H1 (cell line): ENCODE results near the gene BRPF3. TPM values are rescaled to one million over a fixed set of nuclear protein-coding genes. Genes with fewer than 3 reads are reported as not detected.

Experiments used
- CTCF ChIA-PET: fragments of 300-600 bp; sonication (Branson Sonifier 250); formaldehyde crosslinking; loops from one replicate; lab custom pipeline; 2021; ENCODE audit not compliant: partially characterized antibody; lab: Charles Lee
- POLR2A ChIA-PET: fragments of 300-600 bp; sonication (Branson Sonifier 250); formaldehyde crosslinking; loops from one replicate; lab custom pipeline; 2021; ENCODE audit warnings: inconsistent platforms; ENCODE audit not compliant: partially characterized antibody; lab: Charles Lee
- DNase-seq, 2 experiments: peaks; one replicate each; pipeline versions ENCODE4 v3.0.0 to v3.0.0-alpha.2; 2010 to 2022; ENCODE audit warnings: low spot score in 2 of 2, low read depth in 1 of 2, mixed read lengths in 1 of 2
- FAIRE-seq: peaks from 2 replicates; lab custom pipeline; 2011; peaks lifted over from hg19 to GRCh38; lab: Jason Lieb, UNC
- H2AFZ ChIP-seq: 2 replicates; pipeline ENCODE4 v1.8.1; 2012; ENCODE audit warnings: low read length, inconsistent platforms
- H2AK5ac ChIP-seq: 2 replicates; pipeline ENCODE4 v1.6.1; 2013; ENCODE audit warnings: low read depth, low read length
- H2BK120ac ChIP-seq: replicated peaks from 2 replicates; pipeline ENCODE3; 2013; ENCODE audit warnings: low read depth, low read length, inconsistent platforms
- H2BK12ac ChIP-seq: 2 replicates; pipeline ENCODE4 v1.6.1; 2013; ENCODE audit warnings: low read depth, low read length
- H2BK15ac ChIP-seq: 2 replicates; pipeline ENCODE4 v1.6.1; 2013; ENCODE audit warnings: low read length
- H2BK20ac ChIP-seq: 2 replicates; pipeline ENCODE4 v1.6.1; 2013; ENCODE audit warnings: low read length
- H2BK5ac ChIP-seq: 2 replicates; pipeline ENCODE4 v1.6.1; 2013; ENCODE audit warnings: low read depth, low read length
- H3K14ac ChIP-seq: 2 replicates; pipeline ENCODE4 v1.6.1; 2013; ENCODE audit warnings: inconsistent platforms; ENCODE audit not compliant: insufficient read length
- H3K18ac ChIP-seq: 2 replicates; pipeline ENCODE4 v1.6.1; 2013; ENCODE audit warnings: low read length; ENCODE audit errors: extremely low read depth
- H3K23ac ChIP-seq: 2 replicates; pipeline ENCODE4 v1.6.1; 2013; ENCODE audit warnings: inconsistent platforms; ENCODE audit not compliant: insufficient read length
- H3K23me2 ChIP-seq: 2 replicates; pipeline ENCODE4 v1.6.1; 2013; ENCODE audit warnings: low read depth, low read length
- H3K27ac ChIP-seq: 2 replicates; pipeline ENCODE4 v1.6.1; 2011; ENCODE audit warnings: low read depth, low read length, inconsistent platforms
- H3K27me3 ChIP-seq, 4 experiments: replicated peaks in 1 of 4; 1 replicate in 1 of 4; 2 replicates in 3 of 4; pipeline versions ENCODE4 v1.6.1 to v1.8.1; 2011 to 2013; ENCODE audit warnings: low read length in 3 of 4, mild to moderate bottlenecking in 3 of 4, inconsistent platforms in 2 of 4, mixed read lengths in 2 of 4, moderate library complexity in 1 of 4; ENCODE audit not compliant: control insufficient read depth in 3 of 4, insufficient read depth in 3 of 4; ENCODE audit errors: extremely low read depth in 1 of 4
- H3K36me3 ChIP-seq, 4 experiments: 2 replicates each; pipeline versions ENCODE4 v1.6.1 to v1.8.1; 2011 to 2013; ENCODE audit warnings: mild to moderate bottlenecking in 4 of 4, low read length in 3 of 4, moderate library complexity in 2 of 4, control low read depth in 1 of 4, inconsistent platforms in 1 of 4; ENCODE audit not compliant: insufficient read depth in 4 of 4, control insufficient read depth in 2 of 4
- H3K4ac ChIP-seq: replicated peaks from 2 replicates; pipeline ENCODE3; 2013; ENCODE audit warnings: low read length, low read depth, mixed read lengths, inconsistent platforms; ENCODE audit not compliant: insufficient read length
- H3K4me1 ChIP-seq, 4 experiments: replicated peaks in 1 of 4; 1 replicate in 1 of 4; 2 replicates in 3 of 4; pipeline versions ENCODE4 v1.6.1 to v1.8.1; 2011 to 2013; ENCODE audit warnings: low read length in 3 of 4, inconsistent platforms in 2 of 4, mixed read lengths in 1 of 4; ENCODE audit not compliant: insufficient read depth in 4 of 4, control insufficient read depth in 3 of 4
- H3K4me2 ChIP-seq, 2 experiments: 2 replicates each; pipeline versions ENCODE4 v1.6.1 to v1.8.1; 2011 to 2013; ENCODE audit warnings: low read depth in 2 of 2, low read length in 2 of 2, control low read depth in 1 of 2, inconsistent platforms in 1 of 2, mild to moderate bottlenecking in 1 of 2; ENCODE audit not compliant: insufficient read depth in 1 of 2
- H3K4me3 ChIP-seq, 4 experiments: fragments of 200-600, 300-600 bp in 1 of 4; sonication (generic), shearing (Covaris generic), sonication (Bioruptor Twin) in 1 of 4; 2 replicates each; pipeline versions ENCODE4 v1.5.1 to v1.8.1; 2011 to 2016; ENCODE audit warnings: low read length in 4 of 4, low read depth in 3 of 4, control low read depth in 2 of 4, inconsistent platforms in 2 of 4, mild to moderate bottlenecking in 2 of 4, mixed read lengths in 1 of 4, moderate library complexity in 1 of 4; ENCODE audit not compliant: insufficient read depth in 2 of 4; ENCODE audit errors: extremely low read depth in 1 of 4
- H3K56ac ChIP-seq: replicated peaks from 2 replicates; pipeline ENCODE3; 2013; ENCODE audit warnings: low read depth, mild to moderate bottlenecking, mixed read lengths, low read length, inconsistent platforms; ENCODE audit not compliant: insufficient read length
- H3K79me1 ChIP-seq: 2 replicates; pipeline ENCODE4 v1.6.1; 2013; ENCODE audit warnings: low read depth, low read length, control low read depth
- H3K79me2 ChIP-seq, 2 experiments: 2 replicates each; pipeline versions ENCODE4 v1.6.1 to v1.8.1; 2012 to 2013; ENCODE audit warnings: low read length in 2 of 2, mild to moderate bottlenecking in 2 of 2, inconsistent platforms in 1 of 2; ENCODE audit not compliant: insufficient read depth in 2 of 2, control insufficient read depth in 1 of 2
- H3K9ac ChIP-seq, 4 experiments: replicated peaks in 1 of 4; 1 replicate in 1 of 4; 2 replicates in 3 of 4; pipeline versions ENCODE4 v1.6.1 to v1.8.1; 2011 to 2013; ENCODE audit warnings: low read depth in 3 of 4, low read length in 3 of 4, control low read depth in 2 of 4, mild to moderate bottlenecking in 2 of 4, moderate library complexity in 2 of 4, inconsistent platforms in 1 of 4; ENCODE audit errors: extremely low read depth in 1 of 4
- H3K9me3 ChIP-seq, 2 experiments: 2 replicates each; pipeline versions ENCODE4 v1.6.1 to v1.8.1; 2012 to 2013; ENCODE audit warnings: mild to moderate bottlenecking in 2 of 2, moderate library complexity in 2 of 2, control low read depth in 1 of 2, inconsistent platforms in 1 of 2, low read depth in 1 of 2, low read length in 1 of 2, mixed read lengths in 1 of 2; ENCODE audit not compliant: insufficient read depth in 2 of 2
- H4K20me1 ChIP-seq, 2 experiments: replicated peaks in 1 of 2; 2 replicates each; pipeline versions ENCODE3 to v1.8.1; 2011 to 2013; ENCODE audit warnings: inconsistent platforms in 2 of 2, low read length in 2 of 2, mild to moderate bottlenecking in 1 of 2; ENCODE audit not compliant: insufficient read depth in 2 of 2, control insufficient read depth in 1 of 2
- H4K5ac ChIP-seq: 2 replicates; pipeline ENCODE4 v1.6.1; 2013; ENCODE audit warnings: low read length, low read depth, mixed read lengths, inconsistent platforms; ENCODE audit not compliant: insufficient read length
- H4K8ac ChIP-seq: 2 replicates; pipeline ENCODE4 v1.8.0; 2013; ENCODE audit warnings: mild to moderate bottlenecking, moderate library complexity, low read length, inconsistent platforms; ENCODE audit not compliant: insufficient read depth; ENCODE audit errors: extremely low read depth
- H4K91ac ChIP-seq: replicated peaks from 2 replicates; pipeline ENCODE3; 2013; ENCODE audit warnings: low read length, mixed read lengths, inconsistent platforms; ENCODE audit not compliant: insufficient read length
- BCL11A ChIP-seq, 2 experiments: IDR thresholded peaks; one replicate each; pipeline ENCODE4 v1.6.1; 2011; ENCODE audit warnings: low read depth in 2 of 2, low read length in 2 of 2, mild to moderate bottlenecking in 2 of 2
- BRCA1 ChIP-seq: IDR thresholded peaks from 2 replicates; pipeline ENCODE4 v1.6.1; 2012; ENCODE audit warnings: low read depth, low read length, improper control_type of control experiment
- CBX5 ChIP-seq: fragments of 300-800, 300-1000 bp; sonication (generic); IDR thresholded peaks from 2 replicates; pipeline ENCODE4 v1.7.1; 2016; ENCODE audit warnings: antibody characterized with exemption, low read length, low read depth
- CHD2 ChIP-seq: IDR thresholded peaks from 2 replicates; pipeline ENCODE4 v1.6.1; 2012; ENCODE audit warnings: low read length, improper control_type of control experiment
- EZH2 ChIP-seq: fragments of 200-600 bp; sonication (generic); IDR thresholded peaks from 2 replicates; pipeline ENCODE4 v1.7.1; 2012; ENCODE audit warnings: low read depth, mild to moderate bottlenecking, moderate library complexity, low read length, inconsistent platforms; ENCODE audit not compliant: severe bottlenecking
- JUND ChIP-seq: IDR thresholded peaks from 2 replicates; pipeline ENCODE4 v1.6.1; 2011; ENCODE audit warnings: mild to moderate bottlenecking, improper control_type of control experiment, low read length
- KDM1A ChIP-seq: fragments of 200-600, 300-600 bp; sonication (generic); IDR thresholded peaks from 2 replicates; pipeline ENCODE4 v1.7.1; 2016; ENCODE audit warnings: mild to moderate bottlenecking, low read length, borderline replicate concordance
- KDM4A ChIP-seq: IDR thresholded peaks from one replicate; pipeline ENCODE4 v1.7.1; 2012; ENCODE audit warnings: low read depth, mild to moderate bottlenecking, moderate library complexity, low read length, inconsistent platforms; ENCODE audit not compliant: severe bottlenecking
- KDM5A ChIP-seq: fragments of 200-600 bp; IDR thresholded peaks from 2 replicates; pipeline ENCODE4 v1.7.1; 2012; ENCODE audit warnings: mild to moderate bottlenecking, low read length, inconsistent platforms, mixed read lengths
- NANOG ChIP-seq: IDR thresholded peaks from 2 replicates; pipeline ENCODE4 v1.6.1; 2011; ENCODE audit warnings: low read length, low read depth, mild to moderate bottlenecking, inconsistent platforms; ENCODE audit not compliant: insufficient read depth, poor library complexity, severe bottlenecking
- RXRA ChIP-seq: IDR thresholded peaks from 2 replicates; pipeline ENCODE4 v1.6.1; 2011; ENCODE audit warnings: low read depth, mild to moderate bottlenecking, low read length, moderate library complexity; ENCODE audit not compliant: insufficient read depth
- SIRT6 ChIP-seq: IDR thresholded peaks from one replicate; pipeline ENCODE4 v1.7.1; 2012; ENCODE audit warnings: low read length, inconsistent platforms
- SP1 ChIP-seq: IDR thresholded peaks from 2 replicates; pipeline ENCODE4 v1.6.1; 2011; ENCODE audit warnings: low read depth, low read length
- WGBS, 2 experiments: shearing (Covaris generic) in 1 of 2; methylation state at CpG; one replicate each; pipeline versions ENCODE4 v1.1.6 to v1.1.7; 2013 to 2015; ENCODE audit warnings: low lambda C conversion rate in 2 of 2, mixed read lengths in 2 of 2, inconsistent platforms in 1 of 2, low coverage in 1 of 2, missing lambda C conversion rate in 1 of 2; ENCODE audit not compliant: insufficient replicate concordance in 2 of 2, insufficient coverage in 1 of 2, insufficient read length in 1 of 2; ENCODE audit errors: extremely low coverage in 1 of 2, missing lambda C conversion rate in 1 of 2; 5-methylcytosine and 5-hydroxymethylcytosine counted together
- polyA plus RNA-seq, 7 experiments: library from polyadenylated mRNA; depleted of rRNA in 3 of 7; stranded (reverse) in 5 of 7; unstranded in 2 of 7; fragments of >200 nt in 5 of 7; fragments of 200-250 nt in 2 of 7; gene quantifications; 1 replicate in 5 of 7; 2 replicates in 1 of 7; 4 replicates in 1 of 7; pipeline versions ENCODE4 v1.2.1 to v1.2.3, GENCODE V29; 2011 to 2013; ENCODE audit warnings: missing spikeins in 2 of 7, mixed read lengths in 2 of 7
- total RNA-seq: library from RNA; stranded (reverse); fragmentation: NEBNext Ultra II Directional; extraction: Animal tissue kit (Norgen Biotek cat#: 25700); gene quantifications from 2 replicates; pipeline ENCODE4 v1.2.1, GENCODE V29; 2021
- TF ChIP-seq, protein P1 (sequence below): IDR thresholded peaks from 2 replicates; pipeline ENCODE4 v1.6.1; 2011; ENCODE audit warnings: low read length, improper control_type of control experiment

BRPF3 gene
- total and polyA plus RNA-seq, 2 of the 8 experiments (the other 6 are each of a cell fraction or from before 2014, with no cell fraction given) = 26.0 to 37.5 TPM

DNA sequence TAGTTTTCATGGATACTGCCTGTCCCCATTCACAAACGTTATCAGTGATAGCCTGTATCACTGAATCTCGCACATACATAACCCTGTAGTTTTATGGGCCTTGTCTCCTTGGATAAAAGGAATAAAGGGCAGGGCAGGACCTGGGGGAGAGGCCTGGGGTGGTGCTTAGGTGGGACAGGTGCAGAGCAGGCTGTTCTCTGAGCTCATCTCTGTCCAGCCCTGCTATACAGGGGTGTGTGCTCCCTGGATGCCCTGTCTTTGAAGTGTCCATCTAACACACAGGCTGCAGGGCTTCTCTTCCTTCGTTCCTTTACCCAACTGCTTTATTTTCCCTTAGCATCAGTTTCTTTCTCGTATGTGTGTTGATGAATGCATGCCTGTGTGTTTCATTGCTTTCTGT lies 26.4 kb downstream of the BRPF3 start:
- Histone ChIP-seq H3K4me3 (no peak overlapping the region), H3K9ac (no peak overlapping the region), H3K9me3 (no peaks in the 10 kb centered on the region), H3K23ac (no peak overlapping the region), H3K79me1 (peaks cover 3% of the 10 kb centered on the region; the same call in 1 of the 2 replicates), H3K27me3 (no peaks in the 10 kb centered on the region), H3K14ac (no peak overlapping the region), H3K4me2 (no peak overlapping the region), H2BK20ac (no peak overlapping the region), H2BK15ac (no peak overlapping the region), H2AK5ac (no peak overlapping the region), H4K5ac (no peak overlapping the region), H3K4ac (no peak overlapping the region), H3K79me2 (no peaks in the 10 kb centered on the region), H4K8ac (no peak overlapping the region), H4K91ac (no peak overlapping the region), H2BK120ac (no peak overlapping the region), H2BK5ac (no peak overlapping the region), H3K18ac (no peak overlapping the region), H4K20me1 (peaks cover 0 to 2% of the 10 kb centered on the region in 2 experiments), H2AFZ (no peak overlapping the region), H3K56ac (no peak overlapping the region), H3K27ac (no peak overlapping the region), H3K36me3 (peaks cover 11 to 67% (median 33%) of the 10 kb centered on the region in 4 experiments), H2BK12ac (no peak overlapping the region), H3K23me2 (no peaks in the 10 kb centered on the region), H3K4me1 (no peaks in the 10 kb centered on the region)
- CTCF ChIA-PET = interaction anchor here (1.0 to 1.5 kb wide), 3 partner anchors 11 to 22 kb away, joined by 3 to 4 read pairs (median 3); no protein-coding TSS in a partner anchor
- FAIRE-seq = no peak
- POLR2A ChIA-PET = no interaction called here
- 83% methylated on average over 4 of the region's 4 CpGs; no CpG with 5 or more reads in 1 of the 2 experiments for WGBS, 2 experiments
- no peak for DNase-seq
- TF ChIP-seq CBX5 (no peak), KDM1A (no peak), BCL11A (IDR thresholded peaks at IDR 0.05; ENCODE audit: low read depth in 2 of 2, low read length in 2 of 2) (no peak), KDM5A (no peak), NANOG (no peak), JUND (no peak), RXRA (no peak), SP1 (no peak), BRCA1 (no peak), SIRT6 (no peak), CHD2 (no peak), KDM4A (no peak), EZH2 (no peak)
- TF ChIP-seq, protein P1, sequence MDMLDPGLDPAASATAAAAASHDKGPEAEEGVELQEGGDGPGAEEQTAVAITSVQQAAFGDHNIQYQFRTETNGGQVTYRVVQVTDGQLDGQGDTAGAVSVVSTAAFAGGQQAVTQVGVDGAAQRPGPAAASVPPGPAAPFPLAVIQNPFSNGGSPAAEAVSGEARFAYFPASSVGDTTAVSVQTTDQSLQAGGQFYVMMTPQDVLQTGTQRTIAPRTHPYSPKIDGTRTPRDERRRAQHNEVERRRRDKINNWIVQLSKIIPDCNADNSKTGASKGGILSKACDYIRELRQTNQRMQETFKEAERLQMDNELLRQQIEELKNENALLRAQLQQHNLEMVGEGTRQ = no peak
